CD4-positive, alpha-beta memory T cell (primary cell): ENCODE data around the gene SEMG2. TPM values are rescaled to one million over a fixed set of nuclear protein-coding genes. Genes with fewer than 3 reads are reported as not detected.

Experiments used
- CTCF ChIA-PET: fragments of 350-600 bp; sonication (Branson Sonifier 250); formaldehyde crosslinking; loops from one replicate; lab custom pipeline; 2021; ENCODE audit warnings: inconsistent platforms; ENCODE audit not compliant: partially characterized antibody; lab: Charles Lee
- POLR2A ChIA-PET: fragments of 350-600 bp; sonication (Branson Sonifier 250); formaldehyde crosslinking; loops from one replicate; lab custom pipeline; 2021; ENCODE audit not compliant: partially characterized antibody; lab: Charles Lee
- DNase-seq, 5 donors: peaks; one replicate each; pipeline versions ENCODE4 v3.0.0 to v3.0.0-alpha.2; 2020 to 2022; ENCODE audit warnings: mixed read lengths in 1 of 5
- H3K27ac ChIP-seq: one replicate; pipeline ENCODE4 v1.7.0; 2013; ENCODE audit warnings: low read depth, low read length
- H3K27me3 ChIP-seq: 2 replicates; pipeline ENCODE4 v1.7.0; 2013; ENCODE audit warnings: mild to moderate bottlenecking, low read length, moderate library complexity; ENCODE audit not compliant: insufficient read depth
- H3K36me3 ChIP-seq: 2 replicates; pipeline ENCODE4 v1.7.0; 2013; ENCODE audit warnings: mild to moderate bottlenecking, low read length, moderate library complexity; ENCODE audit not compliant: insufficient read depth
- H3K4me1 ChIP-seq: 2 replicates; pipeline ENCODE4 v1.7.0; 2013; ENCODE audit warnings: mild to moderate bottlenecking, low read length, moderate library complexity; ENCODE audit not compliant: insufficient read depth
- H3K4me3 ChIP-seq, 2 donors: one replicate each; pipeline ENCODE4 v1.7.0; 2013; ENCODE audit warnings: low read length in 2 of 2, mild to moderate bottlenecking in 1 of 2
- H3K9me3 ChIP-seq, 2 donors: one replicate each; pipeline ENCODE4 v1.7.0; 2013; ENCODE audit warnings: low read length in 2 of 2, control low read depth in 1 of 2; ENCODE audit not compliant: control insufficient read depth in 1 of 2
- H3K27ac Mint-ChIP-seq, 7 donors: one replicate each; pipeline ENCODE4 v1.8.0; 2020 to 2021; ENCODE audit warnings: mixed read lengths in 7 of 7, mild to moderate bottlenecking in 6 of 7, inconsistent platforms in 3 of 7, moderate library complexity in 3 of 7
- H3K27me3 Mint-ChIP-seq, 2 donors: one replicate each; pipeline ENCODE4 v1.8.0; 2020 to 2021; ENCODE audit warnings: mixed read lengths in 2 of 2
- H3K36me3 Mint-ChIP-seq, 2 donors: one replicate each; pipeline ENCODE4 v1.8.0; 2020 to 2021; ENCODE audit warnings: mixed read lengths in 2 of 2, inconsistent platforms in 1 of 2, mild to moderate bottlenecking in 1 of 2
- H3K4me1 Mint-ChIP-seq, 4 donors: one replicate each; pipeline ENCODE4 v1.8.0; 2020 to 2021; ENCODE audit warnings: mixed read lengths in 4 of 4, mild to moderate bottlenecking in 1 of 4
- H3K4me3 Mint-ChIP-seq, 8 donors: one replicate each; pipeline ENCODE4 v1.8.0; 2020 to 2021; ENCODE audit warnings: mixed read lengths in 8 of 8, mild to moderate bottlenecking in 7 of 8, moderate library complexity in 6 of 8, inconsistent platforms in 3 of 8
- H3K9me3 Mint-ChIP-seq, 8 donors: one replicate each; pipeline ENCODE4 v1.8.0; 2020 to 2021; ENCODE audit warnings: mixed read lengths in 8 of 8, mild to moderate bottlenecking in 5 of 8, inconsistent platforms in 3 of 8, moderate library complexity in 1 of 8
- intact Hi-C: fragments of 100-400 bp; cut with micrococcal nuclease; formaldehyde crosslinking; loops from one replicate; pipeline ENCODE4 v1.15.1; 2023
- polyA plus RNA-seq, 2 donors: library from polyadenylated mRNA; unstranded; fragments of 300-500 nt; fragmentation: Illumina TruSeq; gene quantifications; one replicate each; pipeline ENCODE4 v1.2.3, GENCODE V29; 2021
- total RNA-seq, 2 experiments: library from RNA; stranded (reverse); gene quantifications; one replicate each; pipeline ENCODE4 v1.2.3, GENCODE V29; 2021

Gene SEMG2
- total and polyA plus RNA-seq, 4 experiments from 2014 or later = not detected

DNA sequence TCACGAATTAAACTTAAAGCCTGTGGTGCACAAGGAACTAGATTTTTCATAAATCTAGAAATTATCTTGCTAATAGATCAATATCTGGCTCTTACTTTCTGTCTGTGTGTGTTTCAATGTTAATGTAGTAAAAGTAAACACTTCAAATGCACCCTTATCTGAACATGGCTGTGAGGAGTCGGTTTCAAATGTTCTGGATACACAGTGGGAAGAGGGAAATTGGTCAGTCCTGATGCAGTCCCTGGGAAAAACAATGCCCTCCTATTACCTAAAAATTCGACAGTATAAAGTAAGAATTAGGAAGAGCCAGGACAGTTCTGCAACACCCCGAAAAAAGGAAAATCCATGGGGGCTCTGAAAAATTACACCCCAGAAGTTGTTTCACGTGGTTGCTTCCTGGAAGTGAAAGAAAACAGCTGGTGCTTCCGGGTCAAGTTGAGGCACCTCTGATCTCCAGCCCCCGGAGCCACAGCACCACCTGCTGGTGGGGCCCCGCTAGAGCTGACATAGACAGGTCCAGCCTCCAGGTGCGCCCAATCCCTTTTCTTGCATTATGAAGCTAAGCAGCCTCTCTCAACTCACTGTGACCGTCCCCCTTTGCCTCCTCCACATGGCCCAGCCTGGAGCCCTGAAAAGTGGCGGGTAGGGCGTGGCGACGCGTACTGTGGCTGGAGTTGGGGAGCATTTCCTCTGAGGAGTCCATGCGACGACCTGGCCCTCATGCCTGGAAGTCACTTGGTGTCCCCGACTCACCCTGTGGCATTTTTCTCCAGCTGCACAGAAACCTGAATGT, 8.3 kb downstream of the SEMG2 start:
- peak in 1 of 5 donors; percentile 7 for DNase-seq
- Histone ChIP-seq H3K4me1 (no peaks in the 10 kb centered on the region), H3K36me3 (no peaks in the 10 kb centered on the region), H3K4me3 (no peak overlapping the region), H3K27me3 (no peaks in the 10 kb centered on the region), H3K9me3 (no peaks in the 10 kb centered on the region), H3K27ac (no peak overlapping the region)
- H3K4me3 Mint-ChIP-seq = no peak overlapping the region
- peaks cover 21 to 33% of the 10 kb centered on the region in 2 donors for H3K27me3 Mint-ChIP-seq
- peaks cover 0 to 11% (median 5%) of the 10 kb centered on the region in 8 donors for H3K9me3 Mint-ChIP-seq
- ChIA-PET POLR2A (no interaction called here), CTCF (no interaction called here)
- H3K27ac Mint-ChIP-seq = no peak overlapping the region
- no peaks in the 10 kb centered on the region for H3K36me3 Mint-ChIP-seq
- H3K4me1 Mint-ChIP-seq = no peaks in the 10 kb centered on the region
- intact Hi-C loops = no loop called here

- H3K4me3 Mint-ChIP-seq = no peak overlapping the region
- intact Hi-C loops = no loop called here
- H3K4me1 Mint-ChIP-seq = no peaks in the 10 kb centered on the region
- peaks cover 0 to 16% (median 11%) of the 10 kb centered on the region in 8 donors for H3K9me3 Mint-ChIP-seq
- Histone ChIP-seq H3K4me3 (no peak overlapping the region), H3K27ac (no peak overlapping the region), H3K36me3 (no peaks in the 10 kb centered on the region), H3K9me3 (no peaks in the 10 kb centered on the region), H3K4me1 (no peaks in the 10 kb centered on the region), H3K27me3 (no peaks in the 10 kb centered on the region)
- no peak for DNase-seq
- CTCF ChIA-PET = no interaction called here
- POLR2A ChIA-PET = no interaction called here
- H3K27me3 Mint-ChIP-seq = peaks cover 21 to 30% of the 10 kb centered on the region in 2 donors
- H3K27ac Mint-ChIP-seq = no peak overlapping the region
- H3K36me3 Mint-ChIP-seq = peaks cover 0 to 4% of the 10 kb centered on the region in 2 donors
These were observed 9.5 kb downstream of the SEMG2 start for GRCh38 chr20:45230631-45231030.

DNA sequence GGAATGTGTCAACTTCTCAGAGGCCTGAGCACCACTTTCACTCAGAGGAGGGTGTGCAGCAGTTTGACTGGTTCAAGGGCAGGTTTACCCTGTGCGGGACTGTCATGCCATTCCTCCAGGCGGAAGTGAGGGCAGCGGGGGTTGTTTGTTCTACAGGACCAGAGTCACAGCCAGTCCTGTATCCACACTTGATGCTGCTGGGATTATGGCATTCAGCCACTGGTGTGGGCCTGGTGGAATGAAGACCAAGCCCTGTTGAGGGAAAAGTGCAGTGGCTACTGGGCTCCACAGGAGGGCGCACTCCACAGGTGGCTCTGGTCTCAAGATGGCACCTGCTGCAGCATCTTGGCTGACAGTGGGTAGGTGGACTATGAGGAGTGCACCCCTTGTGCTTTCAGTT, 14.8 kb downstream of the SEMG2 start:
- H3K36me3 Mint-ChIP-seq = peaks cover 0 to 4% of the 10 kb centered on the region in 2 donors
- ChIA-PET POLR2A (no interaction called here), CTCF (no interaction called here)
- H3K4me3 Mint-ChIP-seq = no peak overlapping the region
- no peaks in the 10 kb centered on the region for H3K36me3 ChIP-seq
- DNase-seq = no peak
- no peaks in the 10 kb centered on the region for H3K4me1 ChIP-seq
- no peak overlapping the region for H3K27ac Mint-ChIP-seq
- H3K27me3 ChIP-seq = no peaks in the 10 kb centered on the region
- H3K4me1 Mint-ChIP-seq = no peaks in the 10 kb centered on the region
- no peak overlapping the region for H3K27ac ChIP-seq
- H3K9me3 ChIP-seq = no peaks in the 10 kb centered on the region
- peaks cover 16 to 35% of the 10 kb centered on the region in 2 donors for H3K27me3 Mint-ChIP-seq
- peaks cover 0 to 24% (median 16%) of the 10 kb centered on the region in 8 donors for H3K9me3 Mint-ChIP-seq
- intact Hi-C loops = no loop called here
- H3K4me3 ChIP-seq = no peak overlapping the region

DNA sequence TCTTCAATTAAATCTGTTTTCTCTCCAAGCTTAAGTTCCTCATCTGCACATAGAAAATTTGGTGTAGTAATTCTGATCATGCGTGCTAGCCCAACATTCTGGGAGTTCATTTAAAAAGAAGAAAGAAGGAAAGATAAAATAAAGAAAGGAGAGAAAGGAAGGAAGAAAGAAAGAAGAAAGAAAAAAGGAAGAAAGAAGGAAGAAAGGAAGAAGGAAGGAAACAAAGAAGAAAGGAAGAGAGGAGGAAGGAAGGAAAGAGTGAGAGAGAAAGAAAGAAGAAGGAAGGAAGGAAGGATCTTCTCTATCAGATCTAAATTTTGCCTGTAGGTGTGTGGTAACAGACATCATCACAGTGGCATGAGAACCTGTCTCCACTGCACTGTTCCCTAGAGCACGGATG, 17.0 kb downstream of the SEMG2 start:
- Histone ChIP-seq H3K4me1 (no peaks in the 10 kb centered on the region), H3K4me3 (no peak overlapping the region), H3K27ac (no peak overlapping the region), H3K9me3 (no peaks in the 10 kb centered on the region), H3K36me3 (no peaks in the 10 kb centered on the region), H3K27me3 (no peaks in the 10 kb centered on the region)
- Mint-ChIP-seq H3K4me3 (no peak overlapping the region), H3K36me3 (peaks cover 0 to 4% of the 10 kb centered on the region in 2 donors), H3K9me3 (peaks cover 0 to 20% (median 16%) of the 10 kb centered on the region in 8 donors), H3K27ac (no peak overlapping the region), H3K4me1 (no peaks in the 10 kb centered on the region), H3K27me3 (peaks cover 14 to 27% of the 10 kb centered on the region in 2 donors)
- no peak for DNase-seq
- ChIA-PET CTCF (no interaction called here), POLR2A (no interaction called here)
- intact Hi-C loops = no loop called here

- Mint-ChIP-seq H3K36me3 (no peaks in the 10 kb centered on the region), H3K4me1 (no peaks in the 10 kb centered on the region), H3K27me3 (peaks cover 47 to 56% of the 10 kb centered on the region in 2 donors), H3K9me3 (no peaks in the 10 kb centered on the region), H3K27ac (no peak overlapping the region), H3K4me3 (no peak overlapping the region)
- Histone ChIP-seq H3K4me3 (no peak overlapping the region), H3K27me3 (peaks cover 3% of the 10 kb centered on the region), H3K27ac (no peak overlapping the region), H3K4me1 (no peaks in the 10 kb centered on the region), H3K36me3 (no peaks in the 10 kb centered on the region), H3K9me3 (no peaks in the 10 kb centered on the region)
- ChIA-PET POLR2A (no interaction called here), CTCF (no interaction called here)
- DNase-seq = no peak
- intact Hi-C loops = no loop called here
These were observed 24.9 kb downstream of the SEMG2 start for GRCh38 chr20:45246109-45246508.

- POLR2A ChIA-PET = no interaction called here
- Mint-ChIP-seq H3K27me3 (peaks cover 46 to 62% of the 10 kb centered on the region in 2 donors), H3K9me3 (no peaks in the 10 kb centered on the region), H3K4me3 (no peak overlapping the region), H3K27ac (no peak overlapping the region), H3K4me1 (no peaks in the 10 kb centered on the region), H3K36me3 (no peaks in the 10 kb centered on the region)
- Histone ChIP-seq H3K36me3 (no peaks in the 10 kb centered on the region), H3K4me3 (no peak overlapping the region), H3K27ac (no peak overlapping the region), H3K9me3 (no peaks in the 10 kb centered on the region), H3K27me3 (peaks cover 10% of the 10 kb centered on the region), H3K4me1 (no peaks in the 10 kb centered on the region)
- CTCF ChIA-PET = no interaction called here
- no peak for DNase-seq
- intact Hi-C loops = no loop called here
These were observed 26.7 kb downstream of the SEMG2 start for GRCh38 chr20:45247865-45248264.

GRCh38 chr20:45248609-45249008, 27.4 kb downstream of the SEMG2 start:
- DNase-seq = no peak
- intact Hi-C loops = no loop called here
- Mint-ChIP-seq H3K9me3 (no peaks in the 10 kb centered on the region), H3K36me3 (no peaks in the 10 kb centered on the region), H3K27me3 (peaks cover 50 to 63% of the 10 kb centered on the region in 2 donors), H3K4me3 (no peak overlapping the region), H3K27ac (no peak overlapping the region), H3K4me1 (no peaks in the 10 kb centered on the region)
- no peak overlapping the region for H3K4me3 ChIP-seq
- ChIA-PET CTCF (no interaction called here), POLR2A (no interaction called here)
- H3K27me3 ChIP-seq = peaks cover 10% of the 10 kb centered on the region
- H3K4me1 ChIP-seq = no peaks in the 10 kb centered on the region
- no peaks in the 10 kb centered on the region for H3K36me3 ChIP-seq
- H3K9me3 ChIP-seq = no peaks in the 10 kb centered on the region
- H3K27ac ChIP-seq = no peak overlapping the region
